ENCODE measurements around the gene CDH23.

CDH23 gene

DNA sequence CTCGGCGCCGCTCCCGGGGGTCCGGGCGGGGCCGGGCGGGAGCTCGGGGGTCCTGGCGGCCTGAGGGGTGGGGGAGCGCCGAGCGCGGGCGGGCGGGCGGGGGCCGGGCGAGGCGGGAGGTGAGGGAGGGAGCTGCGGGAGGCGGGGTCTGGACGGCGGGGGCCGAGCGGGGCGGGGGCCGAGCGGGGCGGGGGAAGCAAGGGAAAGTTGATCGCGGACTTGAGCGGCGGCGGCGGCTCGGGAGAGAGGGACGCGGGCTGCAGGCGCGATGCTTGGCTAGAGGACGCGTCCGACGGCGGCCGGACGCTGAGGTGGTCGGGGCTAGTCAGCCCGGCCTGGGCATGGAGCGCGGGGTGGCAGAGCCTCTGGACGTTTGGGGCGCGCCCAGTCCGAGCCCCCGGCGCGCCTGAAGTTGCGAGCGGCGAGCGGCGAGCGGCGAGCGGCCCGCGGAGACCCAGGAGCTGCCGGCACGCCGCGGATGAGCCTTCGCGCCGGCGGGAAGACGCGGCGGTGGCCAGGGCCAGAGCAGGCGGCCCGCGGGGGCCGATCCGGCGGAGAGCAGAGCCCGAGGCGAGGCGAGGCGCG lies at the start of gene CDH23:
Gene CDH23, plus strand, starts transcription at position 210 of the 585 bp plus-strand sequence. CDS start 42,912 bp downstream, outside the sequence.
- Histone ChIP-seq H3K79me2 (ENCODE audit: control insufficient read depth, low read length) (no peaks in the 10 kb centered on the region), H3K4me3 (ENCODE audit: low read length) (no peak within 1 kb of the TSS), H3K9me3 (ENCODE audit: control insufficient read depth, insufficient read depth, low read length) (no peaks in the 10 kb centered on the region), H3K9me2 (replicated peaks; ENCODE audit: control insufficient read depth, low read length) (no peaks in the 10 kb centered on the region), H3K27ac (ENCODE audit: low read depth, low read length) (no peak within 1 kb of the TSS), H4K20me1 (ENCODE audit: control insufficient read depth, insufficient read depth, low read depth, low read length) (no peaks in the 10 kb centered on the region), H3K27me3 (ENCODE audit: control insufficient read depth, low read length) (no peaks in the 10 kb centered on the region), H3F3A (ENCODE audit: control insufficient read depth, insufficient read depth) (no peaks in the 10 kb centered on the region), H3K4me1 (ENCODE audit: control insufficient read depth, low read length) (no peaks in the 10 kb centered on the region), H3K36me3 (ENCODE audit: control insufficient read depth, low read length) (no peaks in the 10 kb centered on the region), H3K4me2 (ENCODE audit: low read length) (no peak within 1 kb of the TSS)
- TF ChIP-seq EZH2phosphoT487 (IDR thresholded peaks at IDR 0.05; ENCODE audit: borderline replicate concordance, low read length) = no peak
- TF ChIP-seq, protein P1, sequence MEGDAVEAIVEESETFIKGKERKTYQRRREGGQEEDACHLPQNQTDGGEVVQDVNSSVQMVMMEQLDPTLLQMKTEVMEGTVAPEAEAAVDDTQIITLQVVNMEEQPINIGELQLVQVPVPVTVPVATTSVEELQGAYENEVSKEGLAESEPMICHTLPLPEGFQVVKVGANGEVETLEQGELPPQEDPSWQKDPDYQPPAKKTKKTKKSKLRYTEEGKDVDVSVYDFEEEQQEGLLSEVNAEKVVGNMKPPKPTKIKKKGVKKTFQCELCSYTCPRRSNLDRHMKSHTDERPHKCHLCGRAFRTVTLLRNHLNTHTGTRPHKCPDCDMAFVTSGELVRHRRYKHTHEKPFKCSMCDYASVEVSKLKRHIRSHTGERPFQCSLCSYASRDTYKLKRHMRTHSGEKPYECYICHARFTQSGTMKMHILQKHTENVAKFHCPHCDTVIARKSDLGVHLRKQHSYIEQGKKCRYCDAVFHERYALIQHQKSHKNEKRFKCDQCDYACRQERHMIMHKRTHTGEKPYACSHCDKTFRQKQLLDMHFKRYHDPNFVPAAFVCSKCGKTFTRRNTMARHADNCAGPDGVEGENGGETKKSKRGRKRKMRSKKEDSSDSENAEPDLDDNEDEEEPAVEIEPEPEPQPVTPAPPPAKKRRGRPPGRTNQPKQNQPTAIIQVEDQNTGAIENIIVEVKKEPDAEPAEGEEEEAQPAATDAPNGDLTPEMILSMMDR (IDR thresholded peaks at IDR 0.05; ENCODE audit: low read depth, low read length, poor library complexity, severe bottlenecking) = no peak

DNA sequence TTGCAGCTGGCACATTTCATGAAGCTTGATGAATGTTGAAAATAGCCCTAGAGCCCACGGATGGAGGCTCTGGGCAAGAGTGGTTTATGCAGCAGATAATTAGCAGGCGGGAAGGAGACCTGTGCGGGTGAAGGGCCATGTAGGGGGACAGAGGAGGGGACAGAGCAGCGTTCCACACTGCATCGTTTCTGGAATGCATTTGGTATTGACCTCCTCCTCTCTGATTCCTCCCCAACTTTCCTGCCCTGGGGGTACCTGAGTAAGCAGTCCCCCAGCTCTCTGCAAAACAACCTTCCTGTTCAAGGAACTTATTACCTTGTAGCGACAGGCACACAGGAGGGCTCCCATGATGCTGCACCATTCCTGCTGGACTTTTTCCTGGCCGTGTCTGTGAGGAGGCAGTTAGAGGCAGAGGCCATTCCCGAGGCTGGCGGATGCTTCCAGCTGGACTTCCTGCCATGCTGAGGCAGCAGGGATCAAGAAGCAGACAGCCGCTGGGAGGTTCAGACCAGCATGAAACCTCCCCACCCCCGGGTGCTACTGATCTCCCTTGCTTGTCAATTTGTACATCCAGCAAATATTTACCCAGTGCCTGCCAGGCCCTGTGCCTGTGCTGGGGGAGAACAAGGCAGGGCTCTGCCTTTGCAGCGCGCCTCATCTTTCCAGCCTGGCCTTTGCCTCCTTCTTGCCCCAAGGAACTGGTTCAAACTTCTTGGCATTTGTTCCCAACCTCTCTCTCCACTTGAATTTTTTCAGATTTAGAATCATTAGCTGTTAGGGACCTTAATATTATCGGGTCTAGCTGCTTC lies 48.9 kb upstream of the CDH23 start:
- Histone ChIP-seq H3K27me3 (ENCODE audit: control insufficient read depth, low read length) (no peaks in the 10 kb centered on the region), H3K4me3 (ENCODE audit: low read length) (no peak overlapping the region), H3K4me1 (ENCODE audit: control insufficient read depth, low read length) (no peaks in the 10 kb centered on the region), H4K20me1 (ENCODE audit: control insufficient read depth, insufficient read depth, low read depth, low read length) (no peaks in the 10 kb centered on the region), H3K79me2 (ENCODE audit: control insufficient read depth, low read length) (no peaks in the 10 kb centered on the region), H3K27ac (ENCODE audit: low read depth, low read length) (no peak overlapping the region), H3K36me3 (ENCODE audit: control insufficient read depth, low read length) (no peaks in the 10 kb centered on the region), H3K9me2 (replicated peaks; ENCODE audit: control insufficient read depth, low read length) (no peaks in the 10 kb centered on the region), H3F3A (ENCODE audit: control insufficient read depth, insufficient read depth) (no peaks in the 10 kb centered on the region), H3K9me3 (ENCODE audit: control insufficient read depth, insufficient read depth, low read length) (no peaks in the 10 kb centered on the region), H3K4me2 (ENCODE audit: low read length) (no peak overlapping the region)
- TF ChIP-seq, protein P1 (IDR thresholded peaks at IDR 0.05; ENCODE audit: low read depth, low read length, poor library complexity, severe bottlenecking) = no peak
- no peak for TF ChIP-seq EZH2phosphoT487 (IDR thresholded peaks at IDR 0.05; ENCODE audit: borderline replicate concordance, low read length)

DNA sequence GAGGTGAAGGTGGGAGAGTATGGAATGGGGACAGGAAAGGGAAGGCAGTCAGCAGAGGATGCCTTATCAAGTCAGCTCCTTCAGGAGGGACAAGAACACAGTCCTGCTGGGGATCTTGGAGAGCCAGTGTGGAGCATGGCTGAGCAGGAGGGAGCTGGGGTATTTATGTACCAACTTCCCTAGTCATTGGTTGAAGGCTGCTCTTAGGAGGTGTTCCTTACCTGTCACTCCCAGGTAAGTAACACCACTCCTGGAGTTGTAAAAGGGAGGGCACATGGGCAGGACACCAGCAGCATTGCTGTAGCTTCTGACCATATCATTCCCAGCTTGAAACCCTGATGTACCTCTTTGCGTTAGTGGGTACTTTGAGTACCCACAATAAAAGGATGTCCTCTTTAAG lies 47.9 kb upstream of the CDH23 start:
- Histone ChIP-seq H3F3A (ENCODE audit: control insufficient read depth, insufficient read depth) (no peaks in the 10 kb centered on the region), H4K20me1 (ENCODE audit: control insufficient read depth, insufficient read depth, low read depth, low read length) (no peaks in the 10 kb centered on the region), H3K4me2 (ENCODE audit: low read length) (no peak overlapping the region), H3K9me3 (ENCODE audit: control insufficient read depth, insufficient read depth, low read length) (no peaks in the 10 kb centered on the region), H3K79me2 (ENCODE audit: control insufficient read depth, low read length) (no peaks in the 10 kb centered on the region), H3K36me3 (ENCODE audit: control insufficient read depth, low read length) (no peaks in the 10 kb centered on the region), H3K27ac (ENCODE audit: low read depth, low read length) (no peak overlapping the region), H3K9me2 (replicated peaks; ENCODE audit: control insufficient read depth, low read length) (no peaks in the 10 kb centered on the region), H3K4me1 (ENCODE audit: control insufficient read depth, low read length) (no peaks in the 10 kb centered on the region), H3K4me3 (ENCODE audit: low read length) (no peak overlapping the region), H3K27me3 (ENCODE audit: control insufficient read depth, low read length) (no peaks in the 10 kb centered on the region)
- TF ChIP-seq, protein P1 (IDR thresholded peaks at IDR 0.05; ENCODE audit: low read depth, low read length, poor library complexity, severe bottlenecking) = no peak
- TF ChIP-seq EZH2phosphoT487 (IDR thresholded peaks at IDR 0.05; ENCODE audit: borderline replicate concordance, low read length) = no peak
